Endodermal cell (in vitro differentiated cells): ENCODE measurements around the gene SPCS2. TPM values are rescaled to one million over a fixed set of nuclear protein-coding genes. Genes with fewer than 3 reads are reported as not detected.

Experiments
- DNase-seq: peaks from one replicate; pipeline ENCODE4 v3.0.0-alpha.2; 2017
- H3K27ac ChIP-seq: 2 replicates; pipeline ENCODE4 v1.5.1; 2013; ENCODE audit warnings: mild to moderate bottlenecking, low read depth, low read length, moderate library complexity
- H3K27me3 ChIP-seq: 2 replicates; pipeline ENCODE4 v1.6.1; 2013; ENCODE audit warnings: mild to moderate bottlenecking, low read length, moderate library complexity; ENCODE audit not compliant: insufficient read depth, control insufficient read depth, poor library complexity, severe bottlenecking
- H3K36me3 ChIP-seq: 2 replicates; pipeline ENCODE4 v1.7.0; 2013; ENCODE audit warnings: mild to moderate bottlenecking, low read length, moderate library complexity; ENCODE audit not compliant: control insufficient read depth, insufficient read depth
- H3K4me1 ChIP-seq: one replicate; pipeline ENCODE4 v1.7.0; 2013; ENCODE audit warnings: low read length; ENCODE audit not compliant: control insufficient read depth, insufficient read depth
- H3K4me3 ChIP-seq: 2 replicates; pipeline ENCODE4 v1.5.1; 2013; ENCODE audit warnings: mild to moderate bottlenecking, low read length, moderate library complexity
- H3K9ac ChIP-seq: 2 replicates; pipeline ENCODE4 v1.6.1; 2013; ENCODE audit warnings: mild to moderate bottlenecking, low read length, moderate library complexity; ENCODE audit not compliant: poor library complexity, severe bottlenecking; ENCODE audit errors: extremely low read depth
- H3K9me3 ChIP-seq: 2 replicates; pipeline ENCODE4 v1.6.1; 2013; ENCODE audit warnings: mild to moderate bottlenecking, low read length, moderate library complexity; ENCODE audit not compliant: control insufficient read depth
- H3K27ac Mint-ChIP-seq: 2 replicates; pipeline ENCODE4 v1.8.0; 2020; ENCODE audit warnings: mixed read lengths
- H3K27me3 Mint-ChIP-seq: 2 replicates; pipeline ENCODE4 v1.8.0; 2021; ENCODE audit warnings: mild to moderate bottlenecking, mixed read lengths; ENCODE audit not compliant: insufficient read depth
- H3K36me3 Mint-ChIP-seq: 2 replicates; pipeline ENCODE4 v1.8.0; 2020; ENCODE audit warnings: low read depth, mixed read lengths
- H3K4me1 Mint-ChIP-seq: 2 replicates; pipeline ENCODE4 v1.8.0; 2020; ENCODE audit warnings: mixed read lengths
- H3K4me3 Mint-ChIP-seq: 2 replicates; pipeline ENCODE4 v1.8.0; 2020; ENCODE audit warnings: mild to moderate bottlenecking, moderate library complexity, mixed read lengths
- H3K9me3 Mint-ChIP-seq: 2 replicates; pipeline ENCODE4 v1.8.0; 2020; ENCODE audit warnings: mild to moderate bottlenecking, mixed read lengths
- WGBS, 2 experiments: methylation state at CpG; one replicate each; pipeline versions ENCODE4 v1.1.5 to v1.1.7; 2013; ENCODE audit warnings: missing lambda C conversion rate in 2 of 2, mixed read lengths in 1 of 2; ENCODE audit not compliant: insufficient coverage in 1 of 2, insufficient read length in 1 of 2; 5-methylcytosine and 5-hydroxymethylcytosine counted together
- total RNA-seq, 2 donors: library from RNA; stranded (reverse); fragmentation: NEBNext Ultra II Directional in 1 of 2; extraction: Animal tissue kit (Norgen Biotek cat#: 25700) in 1 of 2; gene quantifications; 2 replicates in 1 of 2; 3 replicates in 1 of 2; pipeline ENCODE4 v1.2.1, GENCODE V29; 2021
- TF ChIP-seq, protein P1 (sequence below): fragments of 200-600 bp; sonication (generic); conservative IDR thresholded peaks from 2 replicates; pipeline ENCODE4 v1.5.0; 2021; ENCODE audit warnings: antibody characterized with exemption, mild to moderate bottlenecking

SPCS2 gene
- total RNA-seq, 2 donors from 2014 or later: 131 to 141 TPM

DNA sequence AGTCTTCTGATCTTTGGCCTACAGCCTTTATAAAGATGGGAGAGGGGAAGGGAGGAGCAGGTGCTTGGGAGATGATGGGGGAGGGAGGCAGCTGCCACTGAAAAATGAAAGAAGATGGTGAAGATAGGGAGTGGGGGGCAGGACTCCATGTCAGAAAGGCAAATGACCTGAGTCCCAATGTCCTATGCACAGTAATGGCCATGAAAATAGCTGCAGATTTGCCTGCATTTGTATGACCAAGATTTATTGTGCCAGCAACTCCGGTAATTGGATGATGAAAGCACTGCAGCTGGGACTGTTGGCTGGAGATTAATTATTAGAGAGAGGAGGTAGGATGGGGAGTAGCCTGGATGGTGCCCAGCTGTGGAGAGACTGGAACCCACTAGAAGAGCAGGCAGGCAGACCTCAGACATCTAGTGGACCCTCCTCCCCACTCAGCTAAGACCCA, 75.7 kb downstream of the SPCS2 start:
- Mint-ChIP-seq H3K4me1 (no peaks in the 10 kb centered on the region), H3K27ac (no peak overlapping the region), H3K4me3 (no peak overlapping the region), H3K9me3 (peaks cover 13% of the 10 kb centered on the region), H3K27me3 (peaks cover 11% of the 10 kb centered on the region), H3K36me3 (no peaks in the 10 kb centered on the region)
- H3K9ac ChIP-seq: no peak overlapping the region
- no peak overlapping the region for H3K4me3 ChIP-seq
- H3K36me3 ChIP-seq: no peaks in the 10 kb centered on the region
- TF ChIP-seq, protein P1, sequence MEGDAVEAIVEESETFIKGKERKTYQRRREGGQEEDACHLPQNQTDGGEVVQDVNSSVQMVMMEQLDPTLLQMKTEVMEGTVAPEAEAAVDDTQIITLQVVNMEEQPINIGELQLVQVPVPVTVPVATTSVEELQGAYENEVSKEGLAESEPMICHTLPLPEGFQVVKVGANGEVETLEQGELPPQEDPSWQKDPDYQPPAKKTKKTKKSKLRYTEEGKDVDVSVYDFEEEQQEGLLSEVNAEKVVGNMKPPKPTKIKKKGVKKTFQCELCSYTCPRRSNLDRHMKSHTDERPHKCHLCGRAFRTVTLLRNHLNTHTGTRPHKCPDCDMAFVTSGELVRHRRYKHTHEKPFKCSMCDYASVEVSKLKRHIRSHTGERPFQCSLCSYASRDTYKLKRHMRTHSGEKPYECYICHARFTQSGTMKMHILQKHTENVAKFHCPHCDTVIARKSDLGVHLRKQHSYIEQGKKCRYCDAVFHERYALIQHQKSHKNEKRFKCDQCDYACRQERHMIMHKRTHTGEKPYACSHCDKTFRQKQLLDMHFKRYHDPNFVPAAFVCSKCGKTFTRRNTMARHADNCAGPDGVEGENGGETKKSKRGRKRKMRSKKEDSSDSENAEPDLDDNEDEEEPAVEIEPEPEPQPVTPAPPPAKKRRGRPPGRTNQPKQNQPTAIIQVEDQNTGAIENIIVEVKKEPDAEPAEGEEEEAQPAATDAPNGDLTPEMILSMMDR: no peak
- H3K27me3 ChIP-seq: peaks cover 18% of the 10 kb centered on the region
- H3K27ac ChIP-seq: no peak overlapping the region
- peaks cover 2% of the 10 kb centered on the region for H3K9me3 ChIP-seq
- H3K4me1 ChIP-seq: no peaks in the 10 kb centered on the region
- DNase-seq: no peak
- 90 to 96% methylated on average over 1 of the region's 1 CpG for WGBS, 2 experiments

DNA sequence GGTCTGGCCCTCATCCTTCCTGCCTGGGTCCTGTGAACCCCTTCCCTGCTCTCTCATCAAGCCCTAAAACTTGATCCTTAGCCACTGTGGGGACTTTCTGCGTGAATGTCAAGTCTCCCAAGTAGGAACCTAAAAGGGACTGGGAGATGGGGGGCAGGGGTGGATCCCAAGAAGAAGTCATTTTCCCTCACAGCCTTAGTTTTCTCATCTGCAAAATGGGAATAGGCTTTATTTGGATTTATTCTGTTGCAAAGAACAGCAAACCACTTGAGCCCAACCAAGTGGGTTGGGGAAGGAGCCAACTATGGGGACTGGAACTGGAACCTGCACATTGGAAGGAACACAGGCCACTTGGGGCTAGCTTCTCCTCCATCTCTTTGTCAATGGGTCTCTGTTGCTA, 76.5 kb downstream of the SPCS2 start:
- Histone ChIP-seq H3K9ac (no peak overlapping the region), H3K4me1 (no peaks in the 10 kb centered on the region), H3K9me3 (no peaks in the 10 kb centered on the region), H3K4me3 (no peak overlapping the region), H3K27ac (no peak overlapping the region), H3K36me3 (no peaks in the 10 kb centered on the region), H3K27me3 (peaks cover 18% of the 10 kb centered on the region)
- Mint-ChIP-seq H3K4me3 (no peak overlapping the region), H3K27ac (no peak overlapping the region), H3K27me3 (peaks cover 17% of the 10 kb centered on the region), H3K4me1 (no peaks in the 10 kb centered on the region), H3K9me3 (peaks cover 5% of the 10 kb centered on the region), H3K36me3 (no peaks in the 10 kb centered on the region)
- peak; percentile 7 for DNase-seq
- WGBS, 2 experiments: 86 to 93% methylated on average over 1 of the region's 1 CpG
- TF ChIP-seq, protein P1: no peak

DNA sequence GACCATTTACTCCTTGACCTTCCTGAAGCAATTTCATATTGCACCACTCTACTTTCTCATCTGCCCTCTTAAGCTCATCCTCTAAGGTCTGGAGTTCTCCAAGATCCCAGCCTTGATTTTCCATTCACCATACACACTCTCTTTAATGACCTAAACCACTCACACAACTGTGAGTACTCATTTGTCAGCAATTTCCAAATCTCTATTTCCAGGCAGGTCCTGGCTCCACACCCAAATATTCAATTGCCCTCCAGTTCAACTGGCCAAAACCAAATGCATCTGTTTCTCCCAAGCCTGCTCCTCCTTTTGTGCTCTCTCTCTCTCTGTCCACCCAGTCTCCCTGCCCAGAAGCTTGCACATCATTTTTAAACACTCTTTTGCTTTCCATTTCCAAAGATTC, 79.3 kb downstream of the SPCS2 start:
- H3K36me3 ChIP-seq: no peaks in the 10 kb centered on the region
- H3K4me3 ChIP-seq: no peak overlapping the region
- no peak for DNase-seq
- Mint-ChIP-seq H3K9me3 (no peaks in the 10 kb centered on the region), H3K36me3 (no peaks in the 10 kb centered on the region), H3K27ac (no peak overlapping the region), H3K4me3 (no peak overlapping the region), H3K27me3 (peaks cover 17% of the 10 kb centered on the region), H3K4me1 (no peaks in the 10 kb centered on the region)
- H3K4me1 ChIP-seq: no peaks in the 10 kb centered on the region
- no peak overlapping the region for H3K27ac ChIP-seq
- no peak overlapping the region for H3K9ac ChIP-seq
- no peaks in the 10 kb centered on the region for H3K9me3 ChIP-seq
- TF ChIP-seq, protein P1: no peak
- peaks cover 18% of the 10 kb centered on the region for H3K27me3 ChIP-seq

Other genes with a start within 250 kb of the SPCS2 start
- gene CHRDL2, start 217.8 kb upstream of the SPCS2 start, total RNA-seq: 1 to 10 TPM in 1 of 2 donors, under 1 TPM in 1; 0.44 to 1.2 TPM
- gene RNF169, start 200.4 kb upstream of the SPCS2 start, total RNA-seq: 10 to 100 TPM; 18.3 to 23.6 TPM
- 1 to 10 TPM; 7.2 to 9.0 TPM for gene XRRA1, start 175 bp upstream of the SPCS2 start, total RNA-seq
- gene NEU3, start 39.7 kb downstream of the SPCS2 start, total RNA-seq: 10 to 100 TPM in 1 of 2 donors, 1 to 10 TPM in 1; 9.1 to 10.8 TPM
- gene OR2AT4, start 147.6 kb downstream of the SPCS2 start, total RNA-seq: not detected
- 1 to 10 TPM; 1.1 to 1.9 TPM for gene SLCO2B1, start 201.8 kb downstream of the SPCS2 start, total RNA-seq